Suppressor macrophage treated with lipopolysaccharide for 4 hours (primary cell): ENCODE results near the gene NPY.

ENCODE experiments used
- DNase-seq: peaks from one replicate; pipeline ENCODE4 v3.0.0-alpha.2; 2020

Gene NPY

DNA sequence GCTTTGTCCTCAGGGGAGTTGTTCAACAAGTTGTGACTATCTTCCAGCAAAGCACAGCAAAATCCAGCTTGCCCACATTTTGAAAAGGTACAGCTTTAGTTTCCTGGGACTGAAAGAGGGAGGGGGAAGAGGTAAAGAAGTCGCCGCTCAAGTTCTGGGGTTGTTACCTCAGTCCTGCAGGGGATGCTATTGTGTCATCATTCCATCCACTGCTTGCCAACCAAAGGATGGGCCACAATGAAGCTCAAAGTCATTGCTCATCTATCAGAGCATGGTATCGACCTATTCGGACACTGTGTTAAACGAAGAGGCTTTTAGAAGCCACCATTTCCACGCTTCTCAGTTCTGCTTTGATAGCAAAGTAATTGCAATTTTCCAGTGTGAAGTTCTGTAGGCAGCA is 34.3 kb downstream of the NPY start:
- DNase-seq: no peak

- no peak for DNase-seq
Observed at GRCh38 chr7:24319209-24319608, 35.2 kb downstream of the NPY start.

GRCh38 chr7:24323961-24324480 is 40.0 kb downstream of the NPY start:
- DNase-seq: no peak

GRCh38 chr7:24325708-24326107 is 41.7 kb downstream of the NPY start:
- DNase-seq: no peak

DNA sequence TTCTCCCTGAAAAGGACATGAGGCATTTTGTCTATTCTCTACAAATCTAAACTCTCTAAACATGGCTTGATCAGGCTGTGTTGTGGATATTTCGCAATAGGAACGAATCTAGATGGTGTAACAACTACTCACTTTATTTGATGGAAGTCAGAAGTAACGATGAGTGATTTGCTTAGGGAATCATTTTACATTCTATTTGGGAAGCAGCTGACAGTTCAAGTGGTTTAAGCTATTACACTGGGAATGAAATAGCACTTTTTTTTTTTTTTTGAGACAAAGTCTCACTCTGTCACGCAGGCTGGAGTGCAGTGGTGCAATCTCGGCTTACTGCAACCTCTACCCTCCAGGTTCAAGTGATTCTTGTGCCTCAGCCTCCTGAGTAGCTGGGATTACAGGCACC is 44.1 kb downstream of the NPY start:
- DNase-seq: no peak

DNA sequence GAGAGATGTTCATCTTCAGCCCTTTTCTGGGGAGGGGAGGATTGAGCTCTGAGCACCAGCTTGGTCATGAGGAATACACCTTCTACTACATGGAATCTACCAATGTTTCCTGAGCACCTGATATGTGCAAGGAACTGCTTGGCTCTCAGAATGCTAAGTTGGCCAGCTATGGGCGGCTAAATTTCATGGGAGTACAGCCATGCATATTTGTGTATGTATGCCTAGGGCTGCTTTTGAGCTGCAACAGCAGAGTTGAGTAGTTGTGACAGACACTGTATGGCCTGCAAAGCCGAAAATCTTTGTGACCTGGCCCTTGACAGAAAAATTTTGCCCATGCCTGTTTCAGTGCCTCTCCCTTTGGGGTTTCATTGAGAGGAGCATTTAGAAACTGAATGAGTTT is 44.9 kb downstream of the NPY start:
- no peak for DNase-seq

GRCh38 chr7:24334012-24334411 is 50.0 kb downstream of the NPY start:
- no peak for DNase-seq

DNA sequence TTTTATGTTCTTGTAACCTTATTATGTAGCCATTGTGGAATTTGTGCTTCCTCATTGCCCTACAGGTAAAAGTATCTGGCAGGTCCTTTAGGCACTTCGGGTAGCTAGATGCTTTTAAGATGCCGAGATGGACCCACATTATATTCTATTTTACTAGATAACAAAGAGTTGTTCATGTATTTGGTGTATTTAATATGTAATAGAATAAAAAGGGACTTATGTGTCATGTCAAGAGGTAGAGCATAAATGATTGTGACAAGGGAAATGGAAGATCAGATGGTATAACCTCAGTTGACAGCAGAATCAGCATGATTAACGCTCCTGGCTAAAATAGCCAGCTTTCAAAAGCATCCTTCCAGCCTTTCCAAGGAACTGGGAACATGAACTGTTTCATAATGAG is 50.6 kb downstream of the NPY start:
- DNase-seq: no peak

DNA sequence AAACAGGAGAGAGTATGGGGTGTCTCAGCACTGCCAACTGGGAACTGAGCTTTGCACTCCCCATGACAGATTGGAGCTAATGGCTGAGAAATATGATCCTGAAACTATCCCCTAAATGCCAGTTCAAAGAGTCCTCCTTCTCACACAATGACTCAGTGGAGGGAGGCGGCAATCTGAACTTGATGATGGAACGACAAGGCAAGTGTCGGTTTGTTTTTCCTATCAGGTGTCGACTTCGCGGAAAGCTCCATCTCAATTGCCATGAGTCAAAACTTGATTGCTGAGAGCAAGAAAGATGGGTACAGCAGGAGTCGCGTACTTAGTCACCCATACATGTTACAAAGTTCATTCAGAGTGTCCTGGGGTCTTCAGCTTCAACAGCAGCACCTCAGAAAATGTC is 52.5 kb downstream of the NPY start:
- DNase-seq: no peak

DNA sequence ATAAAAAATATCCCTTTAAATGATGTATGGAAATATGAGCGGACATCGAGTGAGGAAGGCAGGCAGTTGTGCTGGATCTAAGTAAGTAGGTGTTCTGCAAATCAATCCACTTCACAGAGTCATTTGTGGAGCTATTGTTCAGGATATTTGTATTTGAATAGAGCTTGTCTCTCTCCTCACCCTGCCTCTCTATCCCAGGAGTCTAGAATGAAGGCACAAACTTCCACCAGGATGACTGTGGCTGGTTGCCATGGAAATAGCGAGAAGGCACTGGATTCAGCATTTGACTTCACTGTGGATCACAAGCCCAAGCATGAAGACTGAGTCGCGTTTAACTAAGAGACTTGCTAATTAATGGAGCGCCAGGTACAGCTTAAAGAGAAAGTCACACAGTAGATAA is 53.2 kb downstream of the NPY start:
- no peak for DNase-seq

- no peak for DNase-seq
Observed at GRCh38 chr7:24339575-24339974, 55.6 kb downstream of the NPY start.

- DNase-seq: no peak
Observed at GRCh38 chr7:24340727-24341126, 56.7 kb downstream of the NPY start.
